Transverse colon (tissue), 4 donors: Measurements from ENCODE around the gene GJB3. TPM values are rescaled to one million over a fixed set of nuclear protein-coding genes. Genes with fewer than 3 reads are reported as not detected.

Experiments
- DNase-seq: peaks from one replicate; pipeline ENCODE4 v3.0.0-alpha.2; 2019
- H3K27ac ChIP-seq, 4 donors: fragments of 200-600 bp; sonication (generic); 2 replicates each; pipeline ENCODE4 v1.5.1; 2016 to 2018; ENCODE audit warnings: inconsistent platforms in 4 of 4
- H3K27me3 ChIP-seq: fragments of 200-600 bp; sonication (generic); 2 replicates; pipeline ENCODE4 v1.5.1; 2017; ENCODE audit warnings: inconsistent platforms
- H3K36me3 ChIP-seq, 4 donors: fragments of 200-600 bp; sonication (generic); 2 replicates each; pipeline ENCODE4 v1.5.1; 2017 to 2019; ENCODE audit warnings: inconsistent platforms in 4 of 4
- H3K4me1 ChIP-seq, 4 donors: fragments of 200-600 bp; sonication (generic); 2 replicates each; pipeline ENCODE4 v1.5.1; 2017 to 2020; ENCODE audit warnings: inconsistent platforms in 4 of 4
- H3K4me3 ChIP-seq, 4 donors: fragments of 200-600 bp; sonication (generic); 1 replicate in 1 of 4; 2 replicates in 3 of 4; pipeline versions ENCODE4 v1.5.1 to v1.6.1; 2017 to 2019; ENCODE audit warnings: inconsistent platforms in 4 of 4
- H3K9me3 ChIP-seq, 2 donors: fragments of 200-600 bp; sonication (generic); 2 replicates each; pipeline ENCODE4 v1.5.1; 2017 to 2019; ENCODE audit warnings: inconsistent platforms in 2 of 2
- CTCF ChIP-seq, 5 experiments: fragments of 200-600 bp in 3 of 5; fragments of 450-650 bp in 2 of 5; sonication (generic) in 3 of 5; IDR thresholded peaks; 1 replicate in 2 of 5; 2 replicates in 3 of 5; pipeline ENCODE4 v1.5.1; 2016 to 2017; ENCODE audit warnings: antibody characterized with exemption in 5 of 5, inconsistent platforms in 3 of 5, mild to moderate bottlenecking in 2 of 5, moderate library complexity in 1 of 5
- EP300 ChIP-seq: sonication (generic); formaldehyde crosslinking; IDR thresholded peaks from one replicate; pipeline ENCODE4 v1.6.1; 2017; ENCODE audit warnings: antibody characterized with exemption, low read depth
- POLR2A ChIP-seq: fragments of 450-650 bp; IDR thresholded peaks from one replicate; pipeline ENCODE4 v1.6.1; 2016; ENCODE audit warnings: antibody characterized with exemption, mild to moderate bottlenecking, moderate library complexity
- POLR2AphosphoS5 ChIP-seq, 3 donors: sonication (generic); formaldehyde crosslinking; IDR thresholded peaks; one replicate each; pipeline ENCODE4 v1.6.1; 2016; ENCODE audit warnings: antibody characterized with exemption in 3 of 3
- WGBS, 2 donors: methylation state at CpG; one replicate each; pipeline ENCODE4 v1.1.5; 2018; ENCODE audit warnings: low coverage in 1 of 2; 5-methylcytosine and 5-hydroxymethylcytosine counted together
- in situ Hi-C, 4 donors: fragments of 200-750 bp; cut with MboI; loops; one replicate each; pipeline versions ENCODE4 v1.15.0 to v1.15.1; 2017; ENCODE audit warnings: low sequenced_read_pairs in 3 of 4, low pct_ligation_motif_present in 1 of 4, low pct_unique_long_range_greater_than_20kb in 1 of 4
- intact Hi-C: fragments of 100-400 bp; cut with DNase I; formaldehyde crosslinking; loops from one replicate; pipeline ENCODE4 v1.15.1; 2023; ENCODE audit warnings: low total_unique reads
- total RNA-seq, 4 donors: library from RNA; depleted of rRNA; stranded (reverse); fragments of >200 nt; gene quantifications; one replicate each; pipeline ENCODE4 v1.1.0, GENCODE V29; 2016

The GJB3 gene
- total RNA-seq, 4 donors from 2014 or later = 2.9 to 6.7 TPM; not detected in 2

GRCh38 chr1:34781844-34782391, 904 bp downstream of the GJB3 start:
- Histone ChIP-seq H3K27ac (peak overlapping the region; percentile 55 to 79 (median 72)), H3K9me3 (no peaks in the 10 kb centered on the region), H3K36me3 (no peaks in the 10 kb centered on the region), H3K4me1 (peaks cover 0 to 37% (median 22%) of the 10 kb centered on the region in 4 donors), H3K27me3 (peaks cover 35% of the 10 kb centered on the region), H3K4me3 (peak overlapping the region in 3 of 4 donors; percentile 26 to 49 (median 27))
- intact Hi-C loops (no loop called here), in situ Hi-C loops (no loop called here)
- WGBS, 2 donors = 0 to 8% methylated on average over 2 to 10 of the region's 18 CpGs
- peak; percentile 74 for DNase-seq
- TF ChIP-seq EP300 (no peak), POLR2AphosphoS5 (IDR thresholded peaks at IDR 0.05) (peak in 1 of 3 donors; percentile 21), POLR2A (peak; percentile 39), CTCF (IDR thresholded peaks at IDR 0.05) (no peak)

GRCh38 chr1:34784751-34785221, 3.8 kb downstream of the GJB3 start:
- 91% methylated on average over 26 of the region's 28 CpGs; no CpG with 5 or more reads in 1 of the 2 donors for WGBS, 2 donors
- H3K27me3 ChIP-seq = peaks cover 30% of the 10 kb centered on the region
- in situ Hi-C loops = no loop called here
- no peak overlapping the region for H3K27ac ChIP-seq
- H3K9me3 ChIP-seq = no peaks in the 10 kb centered on the region
- H3K36me3 ChIP-seq = no peaks in the 10 kb centered on the region
- intact Hi-C loops = no loop called here
- TF ChIP-seq POLR2A = no peak
- no peak overlapping the region for H3K4me3 ChIP-seq
- H3K4me1 ChIP-seq = peaks cover 0 to 37% (median 23%) of the 10 kb centered on the region in 4 donors
- no peak for DNase-seq

- Histone ChIP-seq H3K27me3 (peaks cover 26% of the 10 kb centered on the region), H3K9me3 (no peaks in the 10 kb centered on the region), H3K4me1 (peaks cover 0 to 36% (median 23%) of the 10 kb centered on the region in 4 donors), H3K36me3 (no peaks in the 10 kb centered on the region), H3K4me3 (no peak overlapping the region), H3K27ac (no peak overlapping the region)
- TF ChIP-seq POLR2A (no peak), POLR2AphosphoS5 (IDR thresholded peaks at IDR 0.05) (no peak), EP300 (no peak), CTCF (IDR thresholded peaks at IDR 0.05) (no peak)
- 83 to 92% methylated on average over 8 to 22 of the region's 22 CpGs for WGBS, 2 donors
- intact Hi-C loops (no loop called here), in situ Hi-C loops (no loop called here)
- no peak for DNase-seq
These were observed 4.3 kb downstream of the GJB3 start for GRCh38 chr1:34785231-34785874.

GRCh38 chr1:34785875-34786470, 5.0 kb downstream of the GJB3 start:
- DNase-seq = no peak
- 71% methylated on average over 4 of the region's 4 CpGs; no CpG with 5 or more reads in 1 of the 2 donors for WGBS, 2 donors
- H3K36me3 ChIP-seq = no peaks in the 10 kb centered on the region
- peaks cover 22% of the 10 kb centered on the region for H3K27me3 ChIP-seq
- intact Hi-C loops = no loop called here
- no peak overlapping the region for H3K27ac ChIP-seq
- in situ Hi-C loops = no loop called here
- H3K4me1 ChIP-seq = peaks cover 0 to 30% (median 19%) of the 10 kb centered on the region in 4 donors
- H3K4me3 ChIP-seq = no peak overlapping the region
- TF ChIP-seq EP300 = no peak
- no peak for TF ChIP-seq POLR2AphosphoS5 (IDR thresholded peaks at IDR 0.05)
- TF ChIP-seq POLR2A = no peak
- TF ChIP-seq CTCF (IDR thresholded peaks at IDR 0.05) = no peak
- no peaks in the 10 kb centered on the region for H3K9me3 ChIP-seq
